Inferior parietal cortex (tissue), 1 donor: ENCODE results near the gene FMO5.
"Not testable (repeated sequence)": the region's sequence is repeated elsewhere in the genome, so short reads cannot be mapped to it uniquely, and the experiment has no call there.

Source experiments
- DNase-seq: peaks from one replicate; pipeline ENCODE4 v3.0.0-alpha.2; 2016; ENCODE audit errors: extremely low spot score

FMO5 gene

DNA sequence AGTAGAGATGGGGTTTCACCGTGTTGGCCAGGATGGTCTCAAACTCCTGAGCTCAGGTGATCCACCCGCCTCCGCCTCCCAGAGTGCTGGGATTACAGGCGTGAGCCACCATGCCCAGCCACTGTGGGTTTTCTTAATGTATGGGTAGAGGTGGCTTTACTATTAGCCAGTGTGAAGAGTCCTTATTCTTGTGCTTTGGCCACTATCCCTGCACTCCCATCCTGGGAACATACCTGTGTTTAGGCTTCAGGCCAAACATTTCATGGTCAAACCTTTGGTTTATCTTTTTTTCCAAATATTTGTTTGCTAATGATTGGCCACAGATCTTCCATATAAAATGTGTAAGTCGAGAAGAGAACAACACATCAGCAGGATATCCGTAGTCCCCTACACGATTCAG is 16.5 kb downstream of the FMO5 start:
- no peak for DNase-seq

DNA sequence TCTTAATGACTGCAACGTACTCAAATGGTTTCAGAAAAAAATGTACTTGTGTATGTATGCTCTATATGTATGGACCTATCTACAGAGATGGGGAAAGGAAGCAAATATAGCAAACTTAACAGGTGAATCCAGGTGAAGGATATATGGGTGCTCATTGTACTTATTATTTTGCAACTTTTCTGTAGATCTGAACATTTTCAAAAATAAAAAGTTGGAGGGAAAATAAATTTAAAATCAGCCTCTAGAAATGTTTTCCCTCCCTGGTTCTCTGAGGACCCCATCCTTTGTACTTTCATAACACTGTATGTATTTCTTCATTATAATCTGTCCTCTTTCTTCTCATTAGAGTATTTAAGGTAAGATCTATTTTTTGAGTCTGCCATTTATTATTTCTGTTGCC is 17.9 kb downstream of the FMO5 start:
- no peak for DNase-seq

DNA sequence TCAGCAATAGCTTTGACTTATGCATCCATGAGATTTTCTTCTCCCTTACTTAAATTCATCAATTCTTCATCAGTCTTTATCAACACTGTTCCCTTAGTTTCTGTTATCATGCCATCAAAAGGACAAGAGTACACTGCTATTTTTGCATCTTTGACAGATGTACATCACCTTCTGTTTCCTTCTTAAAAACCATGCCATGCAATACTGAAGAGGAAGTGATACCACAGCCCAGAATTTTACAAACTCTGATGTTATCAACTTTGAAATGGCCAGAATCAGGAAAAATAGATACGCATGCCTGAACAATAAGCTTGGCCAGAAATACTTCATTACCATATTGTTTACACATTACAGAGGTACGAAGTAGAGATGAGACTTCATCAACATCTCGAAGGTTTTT is 21.1 kb downstream of the FMO5 start:
- DNase-seq, result no peak

DNA sequence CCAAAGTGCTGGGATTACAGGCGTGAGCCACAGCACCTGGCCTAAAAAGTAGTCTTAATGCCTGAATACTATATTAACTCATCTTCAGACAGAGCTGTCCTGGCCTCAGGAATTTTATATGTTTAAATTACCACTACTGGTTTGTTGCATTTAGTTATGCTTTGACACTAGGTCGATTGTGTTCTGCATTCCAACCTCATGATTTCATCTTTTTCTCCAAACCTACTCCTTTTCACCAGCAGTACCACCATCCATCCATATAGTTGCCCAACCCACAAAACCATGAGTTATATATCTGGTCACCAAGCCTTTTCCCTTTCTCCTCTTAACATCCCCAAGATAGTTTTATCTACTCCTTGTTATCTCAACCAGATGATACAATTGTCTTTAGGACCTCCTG is 22.6 kb downstream of the FMO5 start:
- DNase-seq, result no peak

- no peak for DNase-seq
Measured at GRCh38 chr1:147201786-147202185, 23.4 kb downstream of the FMO5 start.

DNA sequence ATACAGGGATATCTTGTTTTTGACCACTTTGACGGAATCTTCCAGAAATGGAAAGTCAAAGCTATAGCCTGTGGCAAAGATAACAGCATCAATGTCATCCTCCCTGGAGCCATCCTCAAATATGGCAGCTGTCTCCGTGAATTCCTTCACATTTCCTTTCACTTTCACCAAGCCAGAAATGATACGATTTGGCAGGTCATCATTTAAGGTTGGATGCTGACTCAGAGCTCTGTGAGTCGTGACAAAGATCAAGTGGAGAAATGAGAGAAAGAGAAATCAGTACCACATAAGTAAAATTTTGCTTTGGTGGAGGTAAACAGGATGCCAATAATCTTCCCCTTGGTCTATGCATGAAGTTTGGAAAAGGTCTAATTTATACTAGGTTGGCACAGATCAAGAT is 23.9 kb downstream of the FMO5 start:
- no peak for DNase-seq

- not testable (repeated sequence) for DNase-seq
Measured at GRCh38 chr1:147197324-147197723, 27.8 kb downstream of the FMO5 start.

DNA sequence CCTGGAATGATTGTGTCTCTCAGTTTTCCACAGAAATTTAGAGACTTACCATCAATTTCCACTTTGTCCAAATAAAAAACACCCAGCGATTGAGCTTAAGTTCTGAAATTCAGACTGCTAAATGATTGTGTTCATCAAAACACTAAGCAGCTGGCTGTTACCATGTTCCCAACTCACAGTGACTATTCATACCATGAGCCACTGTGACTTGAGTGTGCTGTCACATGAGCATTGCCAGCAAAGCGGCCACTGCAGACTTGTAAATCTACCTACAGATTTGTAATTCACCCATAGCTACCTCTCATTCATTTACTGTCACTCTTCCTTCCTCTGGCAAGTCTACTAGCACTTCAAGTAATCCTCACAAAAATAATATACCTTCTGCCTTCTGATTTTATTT is 35.6 kb downstream of the FMO5 start:
- no peak for DNase-seq

DNA sequence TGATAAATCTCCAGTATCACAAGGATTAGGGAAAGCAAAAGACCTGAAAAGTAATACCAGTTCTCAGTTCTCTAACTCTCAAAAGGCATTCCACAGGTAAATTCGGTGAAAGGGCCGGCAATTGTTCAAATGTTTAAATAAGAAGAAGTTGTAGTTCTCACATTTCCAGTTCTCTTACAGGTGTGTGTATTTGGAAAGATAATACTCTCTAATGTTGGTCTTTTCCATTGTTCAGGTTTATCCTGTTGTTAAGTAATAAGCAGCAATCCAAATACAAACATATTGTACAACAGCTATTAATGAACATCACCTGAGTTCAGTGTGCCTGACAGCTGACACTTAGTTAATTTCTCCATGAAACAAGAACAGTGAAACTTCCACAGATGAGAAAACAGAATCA is 39.7 kb downstream of the FMO5 start:
- DNase-seq, result no peak

DNA sequence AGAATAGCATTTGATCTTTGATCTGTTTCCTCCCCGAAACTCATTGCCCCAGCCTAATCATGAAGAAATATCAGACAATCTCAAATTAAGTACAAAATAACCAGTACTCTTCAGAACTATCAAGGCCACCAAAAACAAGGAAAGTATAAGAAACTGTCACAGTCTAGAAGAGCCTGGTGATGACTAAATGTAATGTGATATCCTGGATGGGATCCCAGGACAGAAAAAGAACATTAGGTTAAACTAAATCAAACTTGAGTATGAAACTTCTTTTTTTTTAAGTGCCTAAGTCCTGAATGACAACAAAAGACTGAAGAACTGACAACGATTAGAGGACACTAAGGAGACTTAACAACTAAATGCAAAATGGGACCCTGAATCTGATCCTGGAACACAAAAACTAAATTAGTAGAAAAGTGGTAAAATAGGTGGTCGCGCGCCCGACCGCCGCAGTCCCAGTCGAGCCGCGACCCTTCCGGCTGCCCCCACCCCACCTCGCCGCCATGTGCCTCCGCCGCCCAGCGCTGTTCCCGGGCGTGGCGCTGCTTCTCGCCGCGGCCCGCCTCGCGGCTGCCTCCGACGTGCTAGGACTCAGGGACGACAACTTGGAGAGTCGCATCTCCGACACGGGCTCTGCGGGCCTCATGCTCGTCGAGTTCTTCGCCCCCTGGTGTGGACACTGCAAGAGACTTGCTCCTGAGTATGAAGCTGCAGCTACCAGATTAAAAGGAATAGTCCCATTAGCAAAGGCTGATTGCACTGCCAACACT is 47.3 kb downstream of the FMO5 start:
- no peak for DNase-seq

DNA sequence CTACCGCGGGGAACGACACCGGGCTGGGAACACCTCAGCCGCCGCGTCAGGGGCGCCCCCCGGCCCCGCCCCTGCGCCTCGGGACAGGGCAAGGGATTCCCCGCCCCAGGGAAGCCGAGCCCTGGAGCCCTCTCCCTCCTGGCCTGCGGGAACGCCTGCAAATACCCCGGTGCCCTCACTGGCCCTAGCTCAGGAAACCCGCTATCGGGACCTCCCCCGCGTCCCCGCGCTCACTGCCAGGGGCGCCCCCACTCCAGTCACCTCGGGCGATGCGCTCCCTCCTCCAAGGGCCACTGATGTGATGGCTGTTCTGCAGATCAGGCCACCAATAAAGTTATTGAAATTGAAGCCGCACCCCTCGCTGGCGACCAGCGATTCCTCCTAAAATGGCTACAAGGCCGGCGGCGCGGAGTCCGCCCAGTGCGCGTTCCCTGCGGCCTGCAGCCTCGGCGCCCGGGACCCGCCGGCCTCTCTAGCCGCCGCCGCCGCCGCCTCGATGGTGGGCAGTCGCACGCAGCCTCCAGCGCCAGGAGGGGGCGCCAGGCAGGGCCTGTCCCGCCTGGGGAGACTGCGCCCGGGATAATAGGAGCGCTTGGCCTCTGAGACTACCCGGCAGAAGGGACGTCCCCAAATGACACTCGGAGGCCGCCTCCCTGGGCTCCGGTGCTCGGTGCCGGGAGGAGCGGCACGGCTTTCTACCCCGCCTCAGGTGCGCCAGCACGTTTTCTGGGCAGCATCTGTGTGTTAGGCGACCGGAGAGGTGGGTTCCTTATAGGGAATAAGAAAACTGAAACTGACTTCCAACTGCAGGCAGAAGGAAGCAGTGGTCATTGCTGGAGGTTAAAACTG is 52.7 kb downstream of the FMO5 start, which contains the start of gene PRKAB2:
Gene PRKAB2 (minus strand): TSS at position 303 of the 849 bp plus-strand sequence. CDS start 326 bp downstream, outside the sequence.
- DNase-seq, result peak; percentile 93

DNA sequence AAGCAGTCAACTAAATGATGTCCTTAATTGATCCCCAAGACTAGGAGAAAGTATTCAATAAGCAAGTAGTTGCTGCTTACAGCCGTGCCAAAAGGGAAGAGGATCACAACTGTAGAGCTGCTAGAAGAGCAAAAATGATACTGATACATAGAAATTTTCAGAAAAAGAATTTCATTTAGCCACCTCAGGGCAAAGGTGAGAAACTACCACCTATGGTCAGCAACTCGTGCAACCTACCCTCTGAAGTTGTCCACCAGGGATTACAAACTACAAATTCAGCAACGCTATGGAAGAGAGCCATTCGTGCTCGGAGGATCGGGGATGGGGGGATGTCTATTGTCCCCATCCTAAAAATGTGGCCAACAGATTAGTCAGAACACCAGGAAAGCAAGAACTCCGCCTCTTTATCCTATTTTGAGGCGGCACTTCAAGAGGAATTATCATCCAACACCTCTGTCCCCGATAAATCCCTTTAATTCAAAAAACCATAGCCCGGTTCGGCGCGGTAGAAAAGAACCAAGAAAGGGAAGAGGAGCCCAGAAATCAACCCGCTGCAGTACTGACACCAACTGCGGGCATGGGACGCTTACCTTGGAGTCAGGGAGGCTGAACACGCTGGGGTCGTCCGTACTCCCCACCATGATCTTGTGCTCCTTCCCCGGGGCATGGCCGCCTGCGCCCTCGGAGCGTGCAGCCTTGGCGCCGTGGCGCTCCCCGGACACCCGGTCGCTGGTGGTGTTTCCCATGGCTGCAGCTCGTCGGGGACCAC is 53.6 kb downstream of the FMO5 start:
- DNase-seq, result peak; percentile 33

DNA sequence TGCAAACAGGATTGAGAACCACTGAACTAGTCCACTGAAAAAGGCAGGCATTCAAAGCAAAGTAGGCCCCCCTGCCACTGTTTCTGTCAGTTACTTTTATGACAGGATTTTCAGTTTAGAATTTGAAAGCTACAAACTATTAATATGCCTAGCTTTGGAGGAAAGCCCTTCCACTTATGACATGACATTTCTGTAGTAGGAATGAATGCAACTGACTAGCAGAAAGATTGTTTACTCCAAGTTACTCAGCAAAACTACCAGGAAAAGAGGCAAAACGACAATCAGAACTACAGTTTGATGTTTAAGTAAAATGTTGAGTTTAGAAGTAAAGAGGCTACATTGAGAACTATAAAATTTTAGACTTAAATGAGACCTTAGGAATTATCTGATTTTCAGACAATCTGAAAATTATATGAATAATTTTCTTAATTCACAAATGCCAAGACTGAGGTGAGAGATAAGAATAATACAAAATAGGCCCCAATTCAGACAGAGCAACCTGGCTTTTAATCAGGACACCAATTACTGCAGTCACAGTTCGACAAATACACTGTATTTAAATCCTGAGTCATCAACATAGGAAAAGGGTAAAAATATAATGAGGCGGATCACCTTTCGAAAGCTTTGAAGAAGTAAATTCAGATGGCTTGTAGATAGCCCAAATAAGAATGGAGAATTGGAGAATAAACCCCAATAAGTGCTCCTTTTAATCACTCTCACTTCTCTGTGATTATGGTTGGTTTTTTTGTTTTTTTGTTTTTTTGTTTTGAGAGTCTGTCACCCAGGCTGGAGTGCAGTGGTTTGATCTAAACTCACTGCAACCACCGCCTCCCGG is 55.1 kb downstream of the FMO5 start:
- DNase-seq, result no peak

- DNase-seq, result no peak
Measured at GRCh38 chr1:147169171-147169570, 56.0 kb downstream of the FMO5 start.

DNA sequence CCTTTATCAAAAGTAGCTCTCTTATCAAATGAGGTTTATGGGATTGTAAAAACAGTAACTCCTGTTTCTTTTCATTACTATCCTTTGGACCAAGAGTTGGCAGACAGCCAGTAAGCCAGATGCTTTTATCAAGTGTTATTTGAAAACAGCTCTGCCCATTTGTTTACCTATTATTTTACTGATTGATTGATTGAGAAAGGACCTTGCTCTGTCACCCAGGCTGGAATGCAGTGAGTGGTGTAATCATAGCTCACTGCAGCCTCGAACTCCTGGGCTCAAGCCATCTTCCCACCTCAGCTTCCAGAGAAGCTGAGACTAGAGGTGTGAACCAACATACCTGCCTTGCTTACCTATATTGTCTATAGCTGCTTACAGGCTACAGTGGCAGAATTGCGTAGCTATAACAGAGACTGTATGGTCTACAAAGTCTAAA is 56.5 kb downstream of the FMO5 start:
- DNase-seq, result no peak

GRCh38 chr1:147167365-147167764 is 57.8 kb downstream of the FMO5 start:
- no peak for DNase-seq

DNA sequence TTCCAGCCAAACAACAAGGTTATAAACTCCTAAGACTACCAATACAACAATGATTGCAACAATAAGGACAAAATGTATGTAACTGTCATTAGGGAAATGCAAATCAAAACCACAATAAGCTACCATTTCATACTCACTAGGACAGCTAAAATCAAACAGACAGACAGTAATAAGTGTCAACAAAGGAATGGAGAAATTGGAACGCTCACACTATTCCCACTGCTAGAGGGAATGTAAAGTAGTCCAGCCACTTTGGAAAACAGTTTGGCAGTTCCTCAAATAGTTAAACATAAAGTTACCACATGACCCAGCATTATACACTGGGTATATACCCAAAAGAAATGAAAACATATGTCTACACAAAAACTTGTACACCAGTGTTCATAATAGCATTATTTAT is 62.1 kb downstream of the FMO5 start:
- DNase-seq, result no peak

DNA sequence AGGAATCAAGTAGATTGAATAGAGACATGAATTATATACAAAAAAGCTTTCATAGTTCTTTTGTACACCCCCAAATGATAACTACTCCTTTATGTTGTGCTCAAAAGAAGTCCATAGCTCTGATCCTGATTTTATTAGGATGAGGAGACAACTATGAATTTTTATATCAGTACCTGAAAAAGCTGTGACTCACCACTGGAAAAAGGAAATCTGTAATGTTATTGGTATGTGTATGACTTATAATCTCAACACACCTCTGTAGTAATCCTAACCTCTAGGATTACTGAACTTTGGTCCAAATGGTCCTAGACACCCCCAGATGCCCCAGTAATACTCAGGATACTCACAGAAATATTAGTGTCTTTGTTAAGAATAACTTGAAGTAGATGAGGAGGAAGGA is 63.0 kb downstream of the FMO5 start:
- no peak for DNase-seq

GRCh38 chr1:147157116-147157515 is 68.0 kb downstream of the FMO5 start:
- peak; percentile 21 for DNase-seq

GRCh38 chr1:147156642-147157041 is 68.5 kb downstream of the FMO5 start:
- DNase-seq, result peak; percentile 13

- no peak for DNase-seq
Measured at GRCh38 chr1:147152772-147153171, 72.4 kb downstream of the FMO5 start.
